Kidney glomerular epithelial cell (primary cell): ENCODE data around the gene GAMT.

Source experiments
- DNase-seq: peaks from one replicate; lab custom pipeline; 2025; lab: John Stamatoyannopoulos, UW

Gene GAMT

GRCh38 chr19:1400281-1401137 is 833 bp downstream of the GAMT start:
- no peak for DNase-seq

- DNase-seq = no peak
Measured at GRCh38 chr19:1399745-1400144, 1.6 kb downstream of the GAMT start.

- no peak for DNase-seq
Measured at GRCh38 chr19:1399079-1399478, 2.3 kb downstream of the GAMT start.

GRCh38 chr19:1397838-1398237 is 3.5 kb downstream of the GAMT start:
- no peak for DNase-seq

- DNase-seq = no peak
Measured at GRCh38 chr19:1396768-1397679, 4.3 kb downstream of the GAMT start.

- DNase-seq = no peak
Measured at GRCh38 chr19:1396019-1396767, 5.1 kb downstream of the GAMT start.

- no peak for DNase-seq
Measured at GRCh38 chr19:1395194-1396018, 5.9 kb downstream of the GAMT start.

GRCh38 chr19:1394252-1395193 is 6.8 kb downstream of the GAMT start:
- no peak for DNase-seq

GRCh38 chr19:1393841-1394240 is 7.5 kb downstream of the GAMT start:
- DNase-seq = no peak

- DNase-seq = no peak
Measured at GRCh38 chr19:1392939-1393530, 8.3 kb downstream of the GAMT start.

- DNase-seq = no peak
Measured at GRCh38 chr19:1392407-1392806, 8.9 kb downstream of the GAMT start.

GRCh38 chr19:1390890-1391423 is 10.4 kb downstream of the GAMT start:
- DNase-seq = no peak

- DNase-seq = no peak
Measured at GRCh38 chr19:1389033-1389940, 12.1 kb downstream of the GAMT start.

- no peak for DNase-seq
Measured at GRCh38 chr19:1388637-1389026, 12.7 kb downstream of the GAMT start.

GRCh38 chr19:1387684-1388636 is 13.4 kb downstream of the GAMT start:
- DNase-seq = no peak

GRCh38 chr19:1386945-1387683 is 14.2 kb downstream of the GAMT start:
- DNase-seq = no peak

- no peak for DNase-seq
Measured at GRCh38 chr19:1385816-1386215, 15.5 kb downstream of the GAMT start.
